Measurements from ENCODE around the gene INPP5F.

INPP5F gene

DNA sequence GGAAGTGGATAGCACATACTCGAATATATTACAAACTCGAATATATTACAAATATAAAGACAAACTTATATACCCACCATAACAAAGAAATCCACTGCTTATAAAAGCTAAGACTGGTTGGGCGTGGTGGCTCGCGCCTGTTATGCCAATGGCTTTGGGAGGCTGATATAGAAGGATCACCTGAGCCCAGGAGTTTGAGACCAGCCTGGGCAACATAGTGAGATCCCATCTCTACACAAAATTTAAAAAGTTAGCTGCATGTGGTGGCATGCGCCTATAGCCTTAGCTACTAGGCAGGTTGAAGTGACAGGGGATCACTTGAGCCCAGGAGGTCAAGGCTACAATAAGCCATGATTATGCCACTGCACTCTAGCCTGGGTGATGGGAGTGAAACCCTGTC lies 126.4 kb downstream of the INPP5F start:
- ATAC-seq = no peak
- no peak for TF ChIP-seq OSR1 (CRISPR knock-in tag; IDR thresholded peaks at IDR 0.05)

DNA sequence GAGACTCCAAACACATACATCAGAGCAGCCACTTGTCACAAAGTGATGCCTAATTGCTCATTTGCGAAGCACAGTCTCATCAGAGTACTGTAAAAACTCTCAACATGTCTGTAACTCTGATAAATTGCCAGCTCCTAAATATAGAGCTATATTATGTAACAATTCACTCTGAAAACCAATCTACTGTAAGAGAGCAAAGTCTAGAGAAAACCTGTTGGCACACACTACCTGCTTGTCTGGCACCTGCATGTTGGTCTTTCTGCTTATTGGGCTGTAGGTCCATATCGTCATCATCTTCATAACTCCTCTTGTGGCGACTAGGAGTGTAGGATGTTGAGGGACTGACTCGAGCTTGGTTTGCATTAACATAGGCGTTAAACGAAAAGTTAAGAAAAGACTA lies 127.0 kb downstream of the INPP5F start:
- TF ChIP-seq TSHZ2 (CRISPR knock-in tag; IDR thresholded peaks at IDR 0.05) (no peak), ZNF70 (CRISPR knock-in tag; IDR thresholded peaks at IDR 0.05) (no peak), TOX (CRISPR knock-in tag; IDR thresholded peaks at IDR 0.05; ENCODE audit: borderline replicate concordance) (no peak), ZNF565 (CRISPR knock-in tag; conservative IDR thresholded peaks at IDR 0.05; ENCODE audit: low read depth) (no peak), RARB (CRISPR knock-in tag; IDR thresholded peaks at IDR 0.05) (no peak)
- ATAC-seq = no peak

GRCh38 chr10:119853574-119853973 lies 127.7 kb downstream of the INPP5F start:
- ATAC-seq = no peak
- TF ChIP-seq POU6F1 (CRISPR knock-in tag; IDR thresholded peaks at IDR 0.05; ENCODE audit: borderline replicate concordance, low read depth) (no peak), ZNF8 (CRISPR knock-in tag; IDR thresholded peaks at IDR 0.05) (no peak), TCF4 (CRISPR knock-in tag; IDR thresholded peaks at IDR 0.05; ENCODE audit: borderline replicate concordance) (no peak), ZNF70 (CRISPR knock-in tag; IDR thresholded peaks at IDR 0.05) (no peak), ZC3H10 (CRISPR knock-in tag; IDR thresholded peaks at IDR 0.05) (no peak), ZNF565 (CRISPR knock-in tag; conservative IDR thresholded peaks at IDR 0.05; ENCODE audit: low read depth) (no peak), ESRRG (CRISPR knock-in tag; IDR thresholded peaks at IDR 0.05) (no peak), PATZ1 (CRISPR knock-in tag; IDR thresholded peaks at IDR 0.05; ENCODE audit: borderline replicate concordance) (no peak), OSR1 (CRISPR knock-in tag; IDR thresholded peaks at IDR 0.05) (no peak), SNAI2 (CRISPR knock-in tag; IDR thresholded peaks at IDR 0.05) (no peak), ARNTL (CRISPR knock-in tag; IDR thresholded peaks at IDR 0.05; ENCODE audit: borderline replicate concordance, low read depth) (no peak), TOX (CRISPR knock-in tag; IDR thresholded peaks at IDR 0.05; ENCODE audit: borderline replicate concordance) (no peak), CSDC2 (CRISPR knock-in tag; IDR thresholded peaks at IDR 0.05) (no peak), ISL1 (CRISPR knock-in tag; IDR thresholded peaks at IDR 0.05) (no peak)
- TF ChIP-seq, protein P1, sequence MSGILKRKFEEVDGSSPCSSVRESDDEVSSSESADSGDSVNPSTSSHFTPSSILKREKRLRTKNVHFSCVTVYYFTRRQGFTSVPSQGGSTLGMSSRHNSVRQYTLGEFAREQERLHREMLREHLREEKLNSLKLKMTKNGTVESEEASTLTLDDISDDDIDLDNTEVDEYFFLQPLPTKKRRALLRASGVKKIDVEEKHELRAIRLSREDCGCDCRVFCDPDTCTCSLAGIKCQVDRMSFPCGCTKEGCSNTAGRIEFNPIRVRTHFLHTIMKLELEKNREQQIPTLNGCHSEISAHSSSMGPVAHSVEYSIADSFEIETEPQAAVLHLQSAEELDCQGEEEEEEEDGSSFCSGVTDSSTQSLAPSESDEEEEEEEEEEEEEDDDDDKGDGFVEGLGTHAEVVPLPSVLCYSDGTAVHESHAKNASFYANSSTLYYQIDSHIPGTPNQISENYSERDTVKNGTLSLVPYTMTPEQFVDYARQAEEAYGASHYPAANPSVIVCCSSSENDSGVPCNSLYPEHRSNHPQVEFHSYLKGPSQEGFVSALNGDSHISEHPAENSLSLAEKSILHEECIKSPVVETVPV (CRISPR knock-in tag; IDR thresholded peaks at IDR 0.05) = no peak

- no peak for ATAC-seq
- TF ChIP-seq TOX (CRISPR knock-in tag; IDR thresholded peaks at IDR 0.05; ENCODE audit: borderline replicate concordance) (no peak), PPARA (CRISPR knock-in tag; IDR thresholded peaks at IDR 0.05; ENCODE audit: borderline replicate concordance) (no peak), SNAI2 (CRISPR knock-in tag; IDR thresholded peaks at IDR 0.05) (no peak), ZFP3 (CRISPR knock-in tag; IDR thresholded peaks at IDR 0.05) (no peak), TSHZ2 (CRISPR knock-in tag; IDR thresholded peaks at IDR 0.05) (no peak), ZC3H10 (CRISPR knock-in tag; IDR thresholded peaks at IDR 0.05) (no peak), OSR1 (CRISPR knock-in tag; IDR thresholded peaks at IDR 0.05) (no peak), ISL1 (CRISPR knock-in tag; IDR thresholded peaks at IDR 0.05) (no peak), GLIS3 (CRISPR knock-in tag; IDR thresholded peaks at IDR 0.05) (no peak), ZNF8 (CRISPR knock-in tag; IDR thresholded peaks at IDR 0.05) (no peak), ZFP30 (CRISPR knock-in tag; IDR thresholded peaks at IDR 0.05) (no peak), PATZ1 (CRISPR knock-in tag; IDR thresholded peaks at IDR 0.05; ENCODE audit: borderline replicate concordance) (no peak)
- TF ChIP-seq, protein P1 (CRISPR knock-in tag; IDR thresholded peaks at IDR 0.05) = no peak
These were observed 132.2 kb downstream of the INPP5F start for GRCh38 chr10:119858063-119858462.

Data from SK-N-SH treated with all-trans-retinoic acid at 6 μM for 48 hours (cell line).